ENCODE data around the gene CUL4A.

The CUL4A gene

GRCh38 chr13:113179374-113180230 is 29.8 kb upstream of the CUL4A start:
- DNase-seq = no peak

GRCh38 chr13:113182046-113182445 is 27.4 kb upstream of the CUL4A start:
- no peak for DNase-seq

DNA sequence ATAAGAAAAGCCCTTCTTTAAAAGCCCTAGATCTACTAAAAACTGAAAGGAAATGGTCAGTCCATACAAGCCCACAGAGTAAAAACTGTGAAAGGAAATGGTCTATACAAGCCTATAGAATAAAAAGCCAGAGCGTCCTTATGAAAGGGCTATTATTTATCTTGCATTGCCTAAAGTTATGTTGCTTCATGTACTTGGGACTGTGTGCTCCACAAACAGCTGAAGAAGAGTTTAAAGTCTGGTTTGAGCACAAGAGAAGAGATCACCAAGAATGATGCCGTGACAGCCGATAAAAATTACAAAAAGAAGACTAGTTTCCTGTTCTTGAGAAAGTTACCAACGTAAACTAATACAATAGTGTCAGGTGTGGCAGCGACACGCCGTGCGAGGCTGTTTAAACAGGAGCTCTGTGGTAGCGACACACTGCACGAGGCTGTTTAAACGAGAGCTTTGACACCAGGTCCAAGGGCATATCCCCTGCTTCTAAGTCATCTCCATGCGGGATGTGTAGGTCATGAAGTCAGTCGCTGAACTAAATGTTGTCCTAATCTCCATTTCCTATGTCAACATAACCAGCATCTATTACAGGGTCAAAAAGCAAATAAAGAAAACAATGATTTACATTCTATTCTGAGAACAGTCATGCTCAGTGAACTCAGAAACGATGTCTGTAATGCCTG is 25.8 kb upstream of the CUL4A start:
- DNase-seq = no peak

DNA sequence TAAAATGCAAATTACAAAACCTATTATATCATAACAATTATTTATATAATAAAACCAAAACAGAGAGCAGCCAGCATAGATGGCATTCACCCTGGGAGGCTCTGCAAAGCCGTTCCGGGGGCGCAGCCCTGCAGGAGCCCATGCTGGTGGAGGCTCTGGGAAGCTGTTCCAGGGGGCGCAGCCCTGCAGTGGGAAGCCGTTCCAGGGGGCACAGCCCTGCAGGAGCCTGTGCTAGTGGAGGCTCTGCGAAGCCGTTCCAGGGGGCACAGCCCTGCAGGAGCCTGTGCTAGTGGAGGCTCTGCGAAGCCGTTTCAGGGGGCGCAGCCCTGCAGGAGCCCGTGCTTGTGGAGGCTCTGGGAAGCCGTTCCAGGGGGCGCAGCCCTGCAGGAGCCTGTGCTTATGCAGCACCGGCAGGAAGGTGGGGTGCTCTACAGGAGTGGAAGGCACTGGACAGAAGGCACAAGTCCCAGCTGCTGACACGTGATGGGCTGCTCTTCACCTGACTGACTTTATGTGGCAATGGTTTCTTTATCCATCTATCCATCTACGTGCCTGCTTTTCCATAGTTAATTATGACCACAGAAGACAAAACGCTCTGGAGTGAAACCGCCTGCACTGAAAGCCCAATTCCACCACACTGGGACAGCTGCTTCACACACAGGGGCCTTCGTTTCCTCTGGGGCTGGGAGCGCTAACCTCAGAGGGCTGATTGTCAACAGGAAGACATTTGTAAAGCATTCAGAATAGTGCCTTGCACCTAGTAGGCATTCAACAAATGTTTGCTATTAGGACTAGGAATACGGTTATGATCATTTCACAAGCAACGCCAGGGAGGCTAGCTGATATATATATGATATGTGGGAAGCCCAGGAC is 24.6 kb upstream of the CUL4A start:
- DNase-seq = no peak

- DNase-seq = no peak
These were observed 23.1 kb upstream of the CUL4A start for GRCh38 chr13:113186061-113186900.

- peak; percentile 93 to 97 (median 94) for DNase-seq
These were observed 22.1 kb upstream of the CUL4A start for GRCh38 chr13:113187263-113187669.

DNA sequence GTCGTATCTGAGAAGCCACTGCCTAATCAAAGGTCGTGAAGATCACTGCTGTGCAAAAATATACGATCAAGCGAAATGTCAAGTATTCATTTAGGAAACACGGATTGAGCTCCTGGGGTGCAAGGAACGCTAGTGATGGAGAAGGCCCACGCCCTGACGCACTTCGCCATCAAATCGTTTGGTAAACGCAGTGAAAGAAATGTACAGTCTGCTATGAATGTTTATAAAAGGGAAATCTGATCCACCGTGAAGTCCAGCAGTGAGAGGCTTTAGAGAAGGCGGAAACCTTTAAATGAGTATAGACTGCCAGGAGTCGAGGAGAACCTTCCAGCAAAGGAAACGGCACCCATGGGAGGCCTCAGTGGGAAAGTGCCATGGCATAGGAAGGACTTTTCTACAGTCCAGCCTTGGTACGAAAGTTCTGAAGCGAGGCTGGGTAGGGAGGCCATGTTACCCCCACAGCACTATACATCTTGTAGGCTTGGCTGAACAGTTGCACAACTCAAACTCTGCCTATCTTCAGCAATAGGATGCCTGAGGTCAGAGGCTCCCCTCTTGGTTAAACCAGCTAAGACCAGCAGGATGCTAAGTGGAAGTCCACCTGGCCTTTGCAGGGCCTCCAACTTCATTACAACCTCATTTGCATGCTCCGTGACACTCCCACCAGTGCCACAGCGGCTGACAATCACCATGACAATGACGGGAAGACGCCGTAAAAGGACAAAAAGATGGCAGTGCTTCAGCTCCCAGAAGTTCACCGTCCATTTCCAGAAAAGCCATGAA is 21.3 kb upstream of the CUL4A start:
- DNase-seq = no peak

DNA sequence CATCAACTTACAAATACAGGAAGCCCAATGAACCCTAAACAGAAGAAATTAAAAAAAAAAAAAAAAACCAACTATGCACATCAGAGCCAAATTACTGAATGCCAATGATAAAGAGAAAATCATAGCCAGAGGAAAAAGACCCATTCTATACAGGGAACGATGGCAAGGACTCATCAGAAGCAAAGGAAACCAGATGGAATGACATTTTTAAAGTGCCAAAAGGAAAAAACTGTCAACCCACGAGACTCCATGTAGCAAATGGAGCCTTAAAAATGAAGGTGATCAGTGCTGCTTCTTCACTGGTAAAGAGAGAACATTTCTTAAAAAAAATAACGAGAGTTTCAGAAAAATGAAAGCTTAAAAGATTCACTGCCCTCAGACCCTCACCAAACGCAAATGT is 19.2 kb upstream of the CUL4A start:
- no peak for DNase-seq

GRCh38 chr13:113192279-113192678 is 17.1 kb upstream of the CUL4A start:
- no peak for DNase-seq

- peak in 2 of 4 experiments; percentile 12 to 19 for DNase-seq
These were observed 16.5 kb upstream of the CUL4A start for GRCh38 chr13:113192902-113193301.

GRCh38 chr13:113195360-113195759 is 14.1 kb upstream of the CUL4A start:
- no peak for DNase-seq

- no peak for DNase-seq
These were observed 12.3 kb upstream of the CUL4A start for GRCh38 chr13:113196970-113197737.

DNA sequence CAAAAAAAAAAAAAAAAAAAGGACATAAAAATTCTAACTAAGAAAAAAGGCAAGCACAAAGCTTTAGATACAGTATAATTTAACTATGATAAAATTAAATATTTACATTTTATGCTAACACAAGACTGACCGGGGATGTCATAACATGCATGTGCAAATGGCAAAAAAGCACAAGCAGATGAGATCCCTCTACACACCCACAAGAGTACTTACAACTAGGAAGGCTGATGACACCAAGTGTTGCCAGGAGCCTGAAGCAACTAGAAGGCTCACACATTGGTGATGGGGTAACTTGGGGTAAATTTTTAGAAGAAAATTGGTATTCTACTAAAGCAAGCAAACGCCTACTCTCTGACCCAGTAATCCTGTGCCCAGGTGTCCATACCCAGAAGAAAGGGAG is 7.6 kb upstream of the CUL4A start:
- peak in 2 of 4 experiments; percentile 13 to 22 for DNase-seq

GRCh38 chr13:113202912-113203311 is 6.5 kb upstream of the CUL4A start:
- no peak for DNase-seq

DNA sequence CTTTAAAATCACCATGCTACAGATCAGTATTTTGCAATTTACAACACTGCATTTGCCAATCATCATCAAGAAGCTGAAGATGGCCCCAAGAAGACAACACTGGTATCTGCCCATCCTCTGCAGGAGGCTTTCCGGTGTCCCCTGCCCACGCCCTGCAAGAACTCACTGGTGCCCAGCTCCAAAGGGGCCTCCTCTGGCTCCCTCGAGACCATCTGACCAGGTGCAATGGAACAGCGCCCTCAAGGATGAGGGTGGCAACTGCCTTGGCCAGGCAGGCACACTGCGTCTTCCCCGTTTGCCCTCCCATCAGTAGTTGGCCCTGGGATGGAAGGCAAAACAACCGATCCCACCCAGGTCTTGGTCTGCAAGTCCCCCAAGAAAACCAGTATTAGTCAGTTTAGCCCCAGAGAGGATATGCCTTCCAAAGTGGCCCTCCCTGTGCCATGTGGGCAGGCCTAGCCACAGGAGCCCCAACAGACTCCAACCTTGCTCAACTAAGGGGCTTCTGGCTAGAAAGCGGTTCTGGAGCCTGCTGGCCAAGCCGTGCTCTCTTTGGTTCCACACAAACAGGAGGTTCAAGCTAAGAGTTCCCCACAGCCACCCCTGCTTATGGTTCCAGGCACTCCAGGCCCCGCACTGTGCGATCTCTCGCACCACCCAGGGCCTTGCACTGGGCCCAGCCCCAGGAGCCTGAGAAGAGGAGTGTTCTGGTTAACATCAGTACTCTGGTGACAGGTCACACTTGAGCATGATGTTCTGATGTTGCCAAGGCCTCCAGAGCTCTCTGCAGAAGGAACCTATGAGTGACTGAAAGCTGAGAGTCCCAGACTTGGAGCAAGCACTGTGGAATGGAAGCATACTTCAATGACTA is 5.7 kb upstream of the CUL4A start:
- DNase-seq = no peak

DNA sequence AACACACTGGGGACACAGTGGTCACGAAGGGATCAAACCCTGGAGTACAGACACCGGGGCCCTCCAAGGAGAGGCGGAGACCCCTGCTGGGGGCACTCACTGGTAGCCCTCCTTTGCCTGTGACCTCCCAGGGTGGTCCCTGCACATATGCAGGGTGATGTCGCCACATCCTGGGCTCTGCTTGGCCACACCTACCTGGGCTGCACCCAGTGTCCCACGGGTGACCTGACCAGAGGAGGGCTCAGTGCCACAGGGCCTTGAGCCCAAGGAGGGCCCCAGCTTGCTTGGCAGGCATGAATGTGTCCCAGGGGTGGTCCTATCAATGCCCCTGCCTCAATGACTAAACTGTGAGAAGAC is 5.1 kb upstream of the CUL4A start:
- no peak for DNase-seq

DNA sequence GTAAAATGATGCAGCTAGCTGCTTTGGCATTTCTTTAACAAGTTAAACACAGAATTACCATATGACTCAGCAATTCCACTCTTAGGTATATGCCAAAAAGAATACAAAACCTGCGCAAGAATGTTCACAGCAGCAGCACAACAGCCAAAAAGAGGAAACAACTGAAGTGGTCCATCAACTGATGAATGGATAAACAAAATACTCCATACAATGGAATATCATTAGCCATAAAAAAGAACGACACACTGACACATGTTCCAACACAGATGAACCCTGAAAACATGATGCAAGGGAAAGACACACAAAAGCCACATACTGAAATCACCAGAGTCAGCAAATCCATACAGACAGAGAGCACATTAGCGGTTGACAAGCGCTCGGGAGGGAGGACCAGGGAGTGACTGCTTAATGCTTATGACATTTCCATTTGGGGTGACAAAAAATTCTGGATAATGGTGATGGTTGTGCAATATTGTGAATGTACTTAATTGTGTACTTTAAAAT is 3.9 kb upstream of the CUL4A start:
- no peak for DNase-seq

DNA sequence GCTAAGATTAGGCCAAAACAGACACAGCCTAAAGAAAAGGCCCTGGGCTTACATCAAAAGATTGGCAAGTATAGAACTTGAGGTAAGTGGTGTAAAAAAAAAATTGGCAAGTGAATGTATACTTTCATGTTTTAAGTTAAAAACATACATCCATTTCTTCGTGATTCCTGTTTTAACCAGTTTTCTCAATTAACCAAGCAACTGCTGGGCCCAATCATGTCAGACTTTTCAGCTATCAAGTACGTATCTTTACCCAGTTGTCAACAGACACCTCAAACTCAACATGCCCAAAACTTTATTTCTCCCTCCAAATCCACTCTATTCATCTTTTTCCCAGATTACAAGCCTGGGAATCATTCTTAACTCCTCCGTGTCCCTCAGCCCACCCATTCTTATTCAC is 2.0 kb upstream of the CUL4A start:
- DNase-seq = no peak

DNA sequence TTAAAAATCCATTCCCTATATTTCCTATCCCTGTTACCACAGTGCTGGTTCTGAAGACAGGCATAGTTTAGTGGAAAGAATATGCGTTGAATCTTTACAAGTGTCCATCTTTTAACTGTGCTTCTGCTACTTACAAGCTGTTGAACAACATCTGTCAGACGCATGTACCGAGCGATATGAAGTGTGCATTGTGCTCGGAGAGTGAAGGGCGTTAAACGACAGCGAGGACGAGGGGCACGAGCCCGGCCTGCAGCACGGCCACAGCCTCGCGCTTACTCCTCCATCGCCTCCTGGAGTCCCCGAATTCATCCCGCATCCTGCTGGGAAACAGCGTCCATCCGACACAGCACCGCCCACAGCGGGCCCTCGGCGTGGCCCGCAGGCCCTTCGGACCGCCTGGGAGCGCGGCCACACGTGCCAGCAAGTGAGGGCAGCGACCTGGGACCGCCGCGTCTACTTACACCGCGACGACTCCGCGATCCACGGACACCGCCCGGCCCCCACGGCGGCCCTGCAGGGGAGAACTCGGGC is 1.5 kb upstream of the CUL4A start:
- peak; percentile 40 to 74 (median 54) for DNase-seq

Measured in suppressor macrophage (primary cell).